GM21529 (cell line): ENCODE data around the gene TMEM127.
"Not testable (repeated sequence)": the region's sequence is repeated elsewhere in the genome, so short reads cannot be mapped to it uniquely, and the experiment has no call there.

Source experiments
- ATAC-seq: cut with Tn5 transposase; IDR thresholded peaks from one replicate; pipeline ENCODE4 v1.9.1; 2021; ENCODE audit not compliant: unreplicated experiment

Gene TMEM127

GRCh38 chr2:96264086-96264485 lies 1.7 kb downstream of the TMEM127 start:
- no peak for ATAC-seq

GRCh38 chr2:96262306-96262705 lies 3.5 kb downstream of the TMEM127 start:
- no peak for ATAC-seq

DNA sequence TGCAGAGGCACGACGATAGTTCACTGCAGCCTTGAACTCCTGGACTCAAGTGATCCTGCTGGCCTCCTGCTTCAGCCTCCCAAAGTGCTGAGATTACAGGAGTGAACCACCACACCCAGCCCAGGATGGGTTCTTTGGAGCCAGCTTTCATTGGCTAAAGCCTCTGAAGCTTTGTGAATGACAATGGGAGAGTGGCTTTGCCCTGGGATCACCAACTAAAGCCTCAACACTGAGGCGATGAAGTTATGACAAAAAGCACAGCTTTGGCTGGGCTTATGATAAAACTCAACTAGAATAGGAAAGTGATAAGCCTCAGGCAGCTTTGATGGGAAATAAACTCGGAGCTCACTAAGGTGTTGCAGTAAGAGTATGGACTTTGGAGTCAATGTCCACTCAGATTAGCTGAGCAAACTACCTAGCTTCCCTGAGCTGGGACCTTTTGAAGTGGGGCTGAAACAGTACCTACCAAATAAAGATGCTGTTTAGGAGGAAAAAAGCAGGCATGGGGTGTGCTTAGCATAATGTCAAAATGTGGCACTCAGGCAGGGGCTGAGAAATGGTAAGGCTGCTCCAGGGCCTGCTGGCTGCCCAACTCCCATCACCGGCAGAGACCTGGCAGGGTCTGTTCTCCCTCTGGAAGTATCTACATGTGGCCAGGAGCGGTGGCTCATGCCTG lies 4.3 kb downstream of the TMEM127 start:
- ATAC-seq = no peak

DNA sequence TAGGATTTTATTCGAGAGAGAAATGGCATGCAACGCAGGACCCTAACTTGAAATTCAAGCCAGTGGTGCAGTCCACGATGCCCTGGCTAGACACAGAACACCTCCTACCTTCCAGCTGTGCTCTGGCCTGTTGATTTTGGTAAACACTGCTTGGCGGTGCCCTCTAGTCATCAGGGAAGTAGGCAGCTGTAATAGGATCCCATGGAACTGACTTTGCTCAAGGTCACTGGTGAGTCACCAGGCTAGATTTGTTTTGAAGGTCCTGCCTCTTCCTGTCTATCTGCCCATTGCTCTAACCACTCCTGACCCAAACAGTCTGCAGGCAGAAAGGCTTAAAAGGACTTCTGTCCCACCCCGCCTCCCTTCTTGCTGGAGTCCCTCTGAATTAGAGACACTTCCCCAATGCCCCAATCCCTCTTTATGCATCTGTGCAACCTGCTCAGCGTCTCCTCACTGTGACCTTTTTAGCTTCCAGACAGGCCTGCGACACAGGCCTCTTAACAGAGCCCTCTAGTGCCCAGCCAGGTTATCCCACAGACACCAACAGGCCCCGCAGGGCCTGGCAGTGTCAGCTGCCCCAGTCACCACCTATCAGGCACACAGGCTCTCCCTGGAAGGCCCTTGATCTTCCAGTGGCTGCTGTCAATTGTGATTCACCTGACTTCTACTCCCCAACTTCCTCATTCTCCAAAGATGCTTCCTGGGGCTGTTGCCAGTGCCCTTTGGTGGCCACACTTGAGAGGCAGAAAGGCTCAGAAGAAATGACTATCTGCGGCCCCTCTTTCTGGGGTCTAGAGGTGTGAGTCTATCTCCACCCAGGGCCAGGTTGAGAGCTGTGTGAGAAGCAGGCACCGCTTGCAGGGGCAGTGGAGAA lies 5.2 kb downstream of the TMEM127 start:
- peak; percentile 51 for ATAC-seq

GRCh38 chr2:96259497-96259921 lies 6.3 kb downstream of the TMEM127 start:
- ATAC-seq = no peak

GRCh38 chr2:96258166-96259022 lies 7.4 kb downstream of the TMEM127 start:
- no peak for ATAC-seq

- not testable (repeated sequence) for ATAC-seq
Measured at GRCh38 chr2:96257744-96258143, 8.1 kb downstream of the TMEM127 start.

DNA sequence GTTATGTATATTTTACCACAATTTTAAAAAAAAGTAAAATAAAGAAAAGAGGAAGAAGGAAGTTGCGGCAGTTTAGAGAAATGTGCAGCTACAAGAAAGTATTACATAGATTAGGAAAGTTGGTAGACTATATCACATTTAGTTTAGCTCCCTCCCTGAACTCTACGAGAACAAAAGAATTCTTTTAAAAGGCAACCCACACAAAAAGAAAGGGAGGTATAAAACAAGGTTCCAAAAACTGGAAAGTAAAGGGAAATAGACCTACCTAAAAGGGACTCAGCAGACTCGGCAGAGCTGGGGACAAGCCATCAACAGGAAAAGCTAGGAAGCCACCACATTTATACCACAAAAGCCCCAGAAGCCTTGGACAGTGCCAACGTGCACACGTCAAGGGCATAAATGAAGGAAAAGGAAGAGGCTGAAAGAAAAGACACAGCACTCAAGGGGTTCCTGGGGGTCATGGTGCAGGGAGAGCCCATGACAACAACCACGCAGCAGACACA lies 9.1 kb downstream of the TMEM127 start:
- ATAC-seq = no peak

- no peak for ATAC-seq
Measured at GRCh38 chr2:96254571-96254970, 11.2 kb downstream of the TMEM127 start.

DNA sequence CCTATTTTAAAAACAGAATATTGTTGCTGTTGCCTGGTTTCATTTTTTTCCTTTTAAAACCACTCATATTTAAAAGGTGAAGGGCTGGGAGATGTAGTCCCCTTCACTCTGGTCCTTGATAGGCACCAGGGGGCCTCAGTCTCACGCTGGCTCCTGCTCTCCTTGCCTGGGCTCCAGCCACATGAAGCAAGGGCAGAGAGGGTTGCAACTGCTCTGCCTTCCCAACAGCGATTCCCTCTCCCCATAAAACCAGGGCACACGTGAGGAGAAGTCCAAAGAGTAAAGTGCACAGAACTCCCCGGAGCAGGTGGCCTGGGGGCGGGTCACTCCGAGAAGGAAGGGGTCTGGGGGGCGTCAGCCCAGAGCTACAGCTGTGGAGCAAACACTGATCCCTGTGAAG lies 12.8 kb downstream of the TMEM127 start:
- ATAC-seq = no peak

- ATAC-seq = no peak
Measured at GRCh38 chr2:96252526-96252925, 13.3 kb downstream of the TMEM127 start.

- ATAC-seq = no peak
Measured at GRCh38 chr2:96251721-96252292, 14.0 kb downstream of the TMEM127 start.

GRCh38 chr2:96250188-96250587 lies 15.6 kb downstream of the TMEM127 start:
- ATAC-seq = no peak

GRCh38 chr2:96249654-96250053 lies 16.1 kb downstream of the TMEM127 start:
- ATAC-seq = no peak

- ATAC-seq = no peak
Measured at GRCh38 chr2:96248624-96249023, 17.2 kb downstream of the TMEM127 start.

DNA sequence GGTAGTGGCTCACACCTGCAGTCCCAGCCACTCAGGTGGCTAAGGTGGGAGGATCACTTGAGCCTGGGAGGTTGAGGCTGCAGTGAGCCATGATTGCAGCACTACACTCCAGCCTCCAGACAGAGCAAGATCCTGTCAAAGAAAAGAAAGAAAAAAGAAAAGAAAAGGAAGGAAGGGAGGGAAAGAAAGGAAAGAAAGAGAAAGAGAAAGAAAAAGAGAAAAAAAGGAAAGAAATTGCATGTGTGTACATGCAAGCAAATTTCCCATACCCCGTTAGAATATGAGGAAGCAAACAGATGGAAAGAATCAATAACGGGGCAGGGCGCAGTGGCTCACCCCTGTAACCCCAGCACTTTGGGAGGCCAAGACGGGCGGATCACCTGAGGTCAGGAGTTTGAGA lies 17.9 kb downstream of the TMEM127 start:
- no peak for ATAC-seq

DNA sequence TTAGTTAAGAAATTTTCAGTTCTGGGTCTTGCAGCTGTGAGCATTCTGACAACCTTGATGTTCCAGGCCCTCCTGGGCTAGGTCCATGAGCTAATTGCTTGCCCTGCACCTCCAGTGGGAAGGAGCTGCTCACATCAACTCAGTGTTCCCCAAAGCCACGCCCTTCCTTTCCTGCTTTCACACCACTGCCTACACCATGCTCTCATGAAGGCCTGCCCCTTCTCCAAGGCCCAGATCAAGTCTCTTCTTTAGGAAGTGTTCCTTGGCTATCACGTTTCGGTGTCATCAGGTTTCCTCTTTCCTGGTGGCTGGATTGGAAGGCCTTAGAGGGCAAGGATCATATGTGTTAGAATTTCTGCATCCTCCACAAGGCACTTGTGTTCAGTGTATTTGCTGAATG lies 18.8 kb downstream of the TMEM127 start:
- no peak for ATAC-seq

GRCh38 chr2:96245609-96246390 lies 20.0 kb downstream of the TMEM127 start:
- no peak for ATAC-seq

DNA sequence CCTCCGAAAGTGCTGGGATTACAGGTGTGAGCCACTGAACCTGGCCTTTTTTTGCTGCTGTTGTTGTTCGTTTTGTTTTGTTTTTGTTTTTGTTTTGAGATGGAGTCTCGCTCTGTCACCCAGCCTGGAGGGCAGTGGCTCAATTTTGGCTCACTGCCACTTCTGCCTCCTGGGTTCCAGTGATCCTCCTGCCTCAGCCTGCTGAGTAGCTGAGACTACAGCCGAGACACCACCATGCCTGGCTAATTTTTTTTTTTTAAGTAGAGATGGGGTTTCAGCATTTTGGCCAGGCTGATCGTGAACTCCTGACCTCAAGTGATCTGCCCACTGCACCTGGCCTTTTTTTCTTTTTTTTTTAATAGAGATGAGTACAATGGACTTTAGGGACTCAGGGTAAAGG lies 22.0 kb downstream of the TMEM127 start:
- ATAC-seq = no peak
